ENCODE measurements around the gene PHF24.
"Not testable (repeated sequence)": the region's sequence is repeated elsewhere in the genome, so short reads cannot be mapped to it uniquely, and the experiment has no call there.

PHF24 gene

DNA sequence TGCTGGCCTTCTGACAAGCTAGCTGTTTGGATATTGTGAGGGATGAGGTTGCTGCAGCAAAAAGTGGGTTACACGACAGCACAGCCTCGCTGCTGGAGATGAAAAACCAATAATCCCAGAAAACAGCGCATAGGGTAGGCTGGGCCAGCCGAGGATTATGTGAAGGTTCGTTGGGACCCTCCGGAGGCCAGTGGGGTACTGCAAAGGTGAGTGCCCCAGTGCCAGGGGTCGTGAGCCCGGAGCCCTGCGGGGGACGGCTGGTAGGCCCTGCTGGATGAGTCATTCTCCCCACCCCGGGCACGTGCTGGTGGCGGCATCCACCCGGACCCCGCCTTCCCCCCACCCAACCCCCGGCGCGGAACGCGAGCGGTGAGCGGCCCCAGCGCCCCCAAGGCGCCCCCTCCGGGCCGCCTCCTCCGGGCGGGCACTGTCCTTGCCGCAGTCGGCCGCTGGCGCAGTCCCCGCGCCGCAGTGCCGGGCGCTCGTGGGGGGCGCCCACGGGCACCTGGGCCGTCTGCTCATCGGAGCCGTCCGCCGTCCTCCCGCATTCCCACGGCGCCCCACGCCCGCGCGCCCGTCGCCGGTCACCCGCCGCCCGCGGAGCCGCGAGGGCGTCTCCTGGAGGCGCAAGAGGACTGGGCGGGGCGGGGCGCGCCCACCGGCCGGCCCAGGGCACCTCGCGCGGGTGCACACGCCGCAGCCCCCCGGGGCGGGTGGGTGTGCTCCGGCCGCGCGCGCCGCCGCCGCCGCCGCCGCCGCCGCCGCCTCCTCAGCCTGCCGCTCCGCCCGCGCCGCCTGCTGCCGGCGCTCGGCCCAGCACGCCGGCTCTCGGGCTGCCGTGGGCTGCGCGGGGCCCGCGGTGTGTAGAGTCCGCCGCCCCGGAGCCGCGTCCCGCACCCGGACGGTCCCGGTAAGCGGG is at the start of gene PHF24:
Gene PHF24 (plus strand): TSS at position 794 of the 919 bp plus-strand sequence. CDS start 13,014 bp downstream, outside the sequence.
- no peak for DNase-seq

DNA sequence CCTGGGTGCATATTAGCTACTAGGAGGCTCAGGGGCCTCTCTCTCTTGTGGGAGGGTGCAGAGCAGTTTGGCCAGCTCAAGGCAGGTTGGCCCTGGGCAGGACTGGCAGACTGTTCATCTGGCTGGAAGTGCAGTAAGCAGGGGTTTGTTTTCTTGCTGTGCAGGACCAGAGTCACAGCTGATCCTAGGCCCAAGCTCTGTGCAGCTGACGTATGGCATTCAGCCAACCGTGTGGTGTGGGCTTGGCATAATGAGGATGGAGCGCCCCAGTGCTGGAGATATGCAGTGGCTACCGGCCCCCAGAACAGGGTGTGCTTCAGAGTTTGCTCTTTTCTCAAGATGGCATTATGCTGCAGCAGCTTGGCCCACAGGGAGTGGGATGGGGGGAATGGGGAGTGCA is 31.0 kb upstream of the PHF24 start:
- no peak for DNase-seq

- DNase-seq = no peak
Observed at GRCh38 chr9:34928921-34929320, 29.2 kb upstream of the PHF24 start.

GRCh38 chr9:34929506-34930102 is 28.5 kb upstream of the PHF24 start:
- no peak for DNase-seq

- not testable (repeated sequence) for DNase-seq
Observed at GRCh38 chr9:34939989-34940388, 18.1 kb upstream of the PHF24 start.

DNA sequence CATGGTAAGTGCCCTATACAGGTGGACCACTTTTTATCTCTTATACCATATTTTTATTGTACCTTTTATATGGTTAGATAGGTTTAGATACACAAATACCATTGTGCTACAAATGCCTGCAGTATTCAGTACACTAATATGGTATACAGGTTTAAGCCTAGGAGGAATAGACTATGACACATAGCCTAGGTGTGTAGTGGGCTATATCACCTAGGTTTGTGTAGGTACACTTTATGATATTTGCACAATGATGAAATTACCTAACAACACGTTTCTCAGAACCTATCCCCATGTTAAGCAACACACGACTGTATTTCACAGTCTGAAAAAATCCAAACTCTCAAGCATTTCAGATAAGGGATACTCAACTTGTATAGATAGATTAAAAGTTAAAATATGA is 9.6 kb upstream of the PHF24 start:
- DNase-seq = no peak

DNA sequence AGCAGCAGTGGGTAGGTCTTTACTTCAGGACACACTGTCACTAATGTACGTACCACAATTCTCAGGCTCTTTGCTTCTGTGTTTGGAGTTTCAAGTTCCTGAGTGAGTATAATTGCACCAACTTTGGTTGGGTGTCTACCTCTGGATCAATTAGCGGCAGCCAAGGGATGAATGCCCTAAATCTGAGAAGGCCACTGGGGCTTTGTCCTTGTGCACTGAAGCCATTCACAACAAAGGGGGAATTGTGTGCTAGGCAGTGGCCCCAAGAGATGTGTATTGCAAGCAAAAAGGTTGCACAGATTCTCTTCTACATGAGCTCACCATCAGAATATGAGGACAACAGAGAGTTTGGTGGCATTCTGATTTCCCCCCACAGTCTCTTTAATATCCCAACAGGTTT is 3.9 kb upstream of the PHF24 start:
- DNase-seq = no peak

DNA sequence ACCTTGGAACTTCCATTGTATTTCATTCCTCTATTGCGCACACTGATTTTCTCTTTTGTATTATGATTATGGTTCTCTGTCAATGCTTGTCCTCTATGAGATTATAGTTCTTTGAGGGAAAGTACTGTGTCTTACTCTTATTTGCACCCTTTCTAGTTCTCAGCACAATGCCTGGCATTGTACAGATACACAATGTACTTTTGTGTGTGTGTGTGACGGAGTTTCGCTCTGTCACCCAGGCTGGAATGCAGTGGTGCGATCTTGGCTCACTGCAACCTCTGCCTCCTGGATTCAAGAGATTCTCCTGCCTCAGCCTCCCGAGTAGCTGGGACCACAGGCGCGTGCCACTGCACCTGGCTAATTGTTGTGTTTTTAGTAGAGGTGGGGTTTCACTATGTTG is 2.0 kb upstream of the PHF24 start:
- DNase-seq = not testable (repeated sequence)

DNA sequence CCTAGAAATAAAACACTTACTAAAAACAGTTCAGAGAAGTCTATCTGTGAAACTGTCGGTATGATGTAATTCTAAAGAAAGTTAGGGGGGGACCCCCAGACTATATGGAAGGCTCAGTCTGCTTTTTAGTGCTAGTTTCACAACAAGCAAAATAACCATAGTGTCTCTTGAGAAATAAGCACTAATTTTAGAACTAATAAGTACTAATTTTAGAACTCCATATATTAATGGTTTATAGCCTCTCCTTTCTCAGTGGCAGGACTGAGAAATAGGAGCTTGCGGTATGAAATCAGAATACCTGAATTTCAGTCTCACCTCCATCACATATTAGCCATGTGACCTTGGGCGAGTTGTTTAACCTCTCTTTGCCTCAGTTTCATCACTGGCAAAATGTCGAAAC is 1.4 kb upstream of the PHF24 start:
- DNase-seq = no peak

GRCh38 chr9:34958411-34958982 is 412 bp downstream of the PHF24 start:
- no peak for DNase-seq

GRCh38 chr9:34959461-34959860 is 1.4 kb downstream of the PHF24 start:
- no peak for DNase-seq

DNA sequence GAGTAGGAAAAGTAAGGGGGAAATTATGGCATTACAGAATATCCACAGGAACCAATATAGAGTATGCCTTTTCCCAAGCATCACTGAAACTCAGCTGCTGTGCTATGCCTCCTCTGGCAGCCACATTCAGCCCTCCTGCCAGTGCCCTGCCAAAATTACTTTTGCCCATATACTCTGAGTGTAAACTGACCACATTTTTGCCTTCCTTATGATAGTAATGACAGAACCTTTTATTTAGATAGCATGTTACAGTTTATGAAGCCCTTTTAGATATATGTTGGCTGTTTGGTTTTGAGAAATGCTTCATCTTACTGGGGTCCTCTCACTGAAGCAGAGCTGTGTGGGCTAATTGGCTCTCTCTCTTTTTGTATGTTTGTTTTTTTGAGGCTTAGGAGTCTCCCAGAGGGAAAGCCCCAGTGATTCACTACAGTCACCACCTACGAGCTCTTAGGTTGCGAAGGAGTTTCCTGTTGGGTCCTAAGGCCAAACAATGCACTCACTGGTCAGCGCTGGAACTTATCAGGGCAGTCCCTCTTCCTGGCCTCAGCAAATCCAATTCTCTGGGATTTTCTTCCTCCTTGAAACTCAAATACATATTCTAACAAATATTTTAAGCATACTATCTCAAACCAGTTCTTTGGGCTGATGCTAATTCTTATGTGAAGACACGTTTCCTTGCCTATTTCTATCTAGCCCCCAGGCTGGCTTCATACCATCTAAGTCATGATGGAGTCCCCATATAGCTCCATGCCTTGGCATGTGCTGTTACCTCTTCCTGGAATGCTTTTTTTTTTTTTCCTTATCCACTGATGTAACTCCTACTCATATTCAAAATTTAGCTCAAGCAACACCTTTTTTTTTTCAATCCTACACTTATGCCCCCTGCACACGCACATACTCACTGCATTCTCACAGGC is 3.7 kb downstream of the PHF24 start:
- DNase-seq = no peak

GRCh38 chr9:34962546-34962945 is 4.5 kb downstream of the PHF24 start:
- no peak for DNase-seq

- DNase-seq = no peak
Observed at GRCh38 chr9:34963552-34963951, 5.5 kb downstream of the PHF24 start.

DNA sequence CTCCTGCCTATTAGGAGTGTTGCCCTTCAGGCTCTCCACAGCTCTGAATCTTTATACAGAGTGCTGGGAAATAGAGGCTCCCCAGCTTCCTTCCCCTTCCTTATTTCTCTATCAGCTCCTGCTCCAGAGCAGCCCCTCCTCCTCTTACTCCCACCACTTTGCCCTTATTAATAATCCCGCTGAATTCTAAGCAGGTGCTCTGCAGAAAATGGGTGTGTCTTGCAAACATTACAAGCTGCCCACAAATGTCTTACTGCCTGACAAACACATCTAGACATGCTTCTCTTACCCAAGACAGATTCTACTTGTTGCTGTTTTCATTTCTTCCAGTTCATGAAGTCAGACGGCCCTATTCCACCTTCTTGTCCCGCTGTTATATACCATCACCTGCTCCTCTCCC is 6.4 kb downstream of the PHF24 start:
- DNase-seq = no peak

- DNase-seq = no peak
Observed at GRCh38 chr9:34971146-34971811, 13.2 kb downstream of the PHF24 start.

DNA sequence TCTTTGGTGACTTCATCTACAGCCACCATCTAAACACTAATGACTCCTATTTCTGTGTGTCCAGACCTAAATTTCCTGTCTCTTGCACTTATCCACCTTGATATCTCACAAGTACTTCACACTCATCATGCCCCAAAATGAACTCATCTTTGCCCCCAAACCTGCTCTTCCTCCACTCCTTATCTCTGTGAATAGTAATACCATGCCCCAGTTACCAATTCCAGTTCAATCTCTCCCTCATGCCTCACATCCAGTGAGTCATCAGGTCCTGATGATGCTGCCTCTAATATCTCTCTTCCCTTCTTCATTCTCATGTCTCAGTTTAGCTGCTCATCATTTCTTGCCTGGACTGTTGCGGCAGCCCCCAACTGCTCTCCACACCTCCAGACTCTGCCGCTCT is 16.6 kb downstream of the PHF24 start:
- no peak for DNase-seq

GRCh38 chr9:34976441-34976840 is 18.4 kb downstream of the PHF24 start:
- no peak for DNase-seq

DNA sequence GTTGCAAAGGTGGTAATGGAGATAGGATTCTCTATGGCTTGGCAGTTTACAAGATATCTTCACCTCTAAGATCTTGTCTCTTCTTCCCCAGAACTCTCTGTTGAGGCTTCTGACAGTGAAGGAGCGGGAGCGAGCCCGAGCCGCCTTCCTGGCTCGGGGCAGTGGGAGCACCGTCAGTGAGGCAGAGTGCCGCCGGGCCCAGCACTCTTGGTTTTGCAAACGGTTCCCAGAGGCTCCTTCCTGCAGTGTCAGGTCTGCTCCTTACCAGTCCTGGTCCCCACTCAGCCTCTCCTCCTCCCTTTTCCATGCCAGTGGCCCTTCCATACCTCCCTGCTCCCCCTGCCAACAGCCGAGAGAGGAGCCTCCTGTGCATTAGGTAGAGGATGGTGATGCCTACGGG is 18.9 kb downstream of the PHF24 start:
- DNase-seq = no peak

DNA sequence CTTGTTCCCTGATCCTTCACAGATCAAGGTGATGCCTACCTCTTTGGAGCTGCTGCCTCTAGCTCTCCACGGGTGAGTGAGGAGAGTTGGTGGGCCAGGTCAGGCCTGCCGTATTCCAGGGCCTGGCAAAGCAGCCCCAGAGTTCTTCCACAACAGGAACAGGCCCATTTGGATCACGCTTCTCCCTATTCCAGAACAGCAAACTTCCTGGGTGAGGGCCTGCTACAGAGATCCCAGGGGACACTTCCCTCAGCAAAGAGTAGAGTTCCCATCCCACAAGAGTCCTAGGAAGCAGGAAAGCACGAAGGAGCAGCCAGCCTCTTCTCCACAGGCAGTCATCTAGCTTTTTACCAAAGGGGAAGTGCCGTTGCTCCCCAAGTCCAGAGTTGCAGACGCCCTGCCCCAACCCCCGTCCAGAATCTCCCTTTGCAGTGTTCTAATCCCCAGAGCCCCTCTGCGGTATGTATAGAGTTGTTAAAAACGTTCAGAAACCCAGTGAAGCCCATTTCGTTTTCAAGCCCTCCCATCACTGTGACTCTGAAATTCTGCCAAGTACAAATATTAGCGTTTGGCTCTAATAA is 22.2 kb downstream of the PHF24 start:
- no peak for DNase-seq

DNA sequence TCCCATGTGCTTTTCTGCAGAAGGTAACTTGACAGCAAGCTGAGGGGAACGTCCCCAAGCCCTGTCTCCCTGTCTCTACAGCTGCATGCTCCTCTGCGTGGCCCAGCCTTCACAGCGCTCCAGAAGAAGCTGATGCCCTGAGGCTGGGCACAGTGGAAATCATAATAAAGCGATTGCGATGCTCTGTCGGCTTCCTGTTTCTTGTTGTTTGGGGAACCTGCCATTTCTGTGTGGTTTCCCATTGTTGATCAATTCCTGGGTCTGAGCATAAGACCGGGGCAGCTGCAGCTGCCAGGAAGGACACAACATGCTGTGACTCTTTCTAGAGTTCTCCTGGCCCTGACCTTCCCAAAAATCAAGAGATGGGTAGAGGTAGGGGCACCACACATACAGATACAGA is 24.3 kb downstream of the PHF24 start:
- DNase-seq = no peak

DNA sequence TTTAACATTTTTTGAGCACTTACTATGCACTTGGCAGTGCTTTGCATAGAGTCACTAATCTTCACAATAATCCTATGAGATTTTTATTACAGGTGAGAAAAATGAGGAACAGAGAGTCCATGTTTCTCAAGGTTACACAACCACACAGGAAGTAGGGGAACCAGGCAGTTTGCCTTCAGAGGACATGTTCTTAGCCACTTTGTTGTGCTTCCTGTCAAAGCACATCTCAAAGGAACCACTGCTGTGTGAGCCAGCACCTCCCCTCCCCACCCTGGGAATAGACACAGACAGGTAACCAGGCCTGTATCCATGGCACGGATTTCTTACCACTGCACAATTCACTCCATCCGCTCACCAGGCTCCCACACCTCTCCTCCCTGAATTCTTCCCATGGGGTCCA is 25.1 kb downstream of the PHF24 start:
- no peak for DNase-seq
